Ascending aorta (tissue), 2 donors: ENCODE results near the gene RDH13. TPM values are rescaled to one million over a fixed set of nuclear protein-coding genes. Genes with fewer than 3 reads are reported as not detected.
"Not testable (repeated sequence)": the region's sequence is repeated elsewhere in the genome, so short reads cannot be mapped to it uniquely, and the experiment has no call there.

ENCODE experiments used
- DNase-seq, 2 donors: peaks; one replicate each; pipeline ENCODE4 v3.0.0-alpha.2; 2019; ENCODE audit warnings: low spot score in 2 of 2
- H3K27ac ChIP-seq, 2 donors: fragments of 200-600 bp; sonication (generic); one replicate each; pipeline ENCODE4 v1.5.1; 2016 to 2017; ENCODE audit warnings: mild to moderate bottlenecking in 1 of 2
- H3K27me3 ChIP-seq: fragments of 200-600 bp; sonication (generic); one replicate; pipeline ENCODE4 v1.5.1; 2017
- H3K36me3 ChIP-seq, 2 donors: fragments of 200-600 bp; sonication (generic); one replicate each; pipeline ENCODE4 v1.5.1; 2016
- H3K4me1 ChIP-seq, 2 donors: fragments of 200-600 bp; sonication (generic); one replicate each; pipeline ENCODE4 v1.5.1; 2016 to 2017; ENCODE audit warnings: mild to moderate bottlenecking in 1 of 2
- H3K4me3 ChIP-seq, 2 donors: fragments of 200-600 bp; sonication (generic); one replicate each; pipeline ENCODE4 v1.5.1; 2016 to 2017; ENCODE audit warnings: mild to moderate bottlenecking in 1 of 2
- H3K9me3 ChIP-seq, 2 donors: fragments of 200-600 bp; sonication (generic); one replicate each; pipeline ENCODE4 v1.5.1; 2016
- intact Hi-C: fragments of 100-400 bp; cut with DNase I; formaldehyde crosslinking; loops from one replicate; pipeline ENCODE4 v1.15.1; 2023
- total RNA-seq: library from RNA; depleted of rRNA; stranded (reverse); fragments of >200 nt; gene quantifications from one replicate; pipeline ENCODE4 v1.1.0, GENCODE V29; 2016
- TF ChIP-seq, protein P1 (sequence below), 3 experiments: fragments of 200-600 bp in 2 of 3; fragments of 450-650 bp in 1 of 3; sonication (generic) in 2 of 3; IDR thresholded peaks; one replicate each; pipeline ENCODE4 v1.5.1; 2016 to 2019; ENCODE audit warnings: antibody characterized with exemption in 3 of 3, mild to moderate bottlenecking in 1 of 3, moderate library complexity in 1 of 3

Gene RDH13
- total RNA-seq, 1 donor from 2014 or later, result 12.1 TPM

DNA sequence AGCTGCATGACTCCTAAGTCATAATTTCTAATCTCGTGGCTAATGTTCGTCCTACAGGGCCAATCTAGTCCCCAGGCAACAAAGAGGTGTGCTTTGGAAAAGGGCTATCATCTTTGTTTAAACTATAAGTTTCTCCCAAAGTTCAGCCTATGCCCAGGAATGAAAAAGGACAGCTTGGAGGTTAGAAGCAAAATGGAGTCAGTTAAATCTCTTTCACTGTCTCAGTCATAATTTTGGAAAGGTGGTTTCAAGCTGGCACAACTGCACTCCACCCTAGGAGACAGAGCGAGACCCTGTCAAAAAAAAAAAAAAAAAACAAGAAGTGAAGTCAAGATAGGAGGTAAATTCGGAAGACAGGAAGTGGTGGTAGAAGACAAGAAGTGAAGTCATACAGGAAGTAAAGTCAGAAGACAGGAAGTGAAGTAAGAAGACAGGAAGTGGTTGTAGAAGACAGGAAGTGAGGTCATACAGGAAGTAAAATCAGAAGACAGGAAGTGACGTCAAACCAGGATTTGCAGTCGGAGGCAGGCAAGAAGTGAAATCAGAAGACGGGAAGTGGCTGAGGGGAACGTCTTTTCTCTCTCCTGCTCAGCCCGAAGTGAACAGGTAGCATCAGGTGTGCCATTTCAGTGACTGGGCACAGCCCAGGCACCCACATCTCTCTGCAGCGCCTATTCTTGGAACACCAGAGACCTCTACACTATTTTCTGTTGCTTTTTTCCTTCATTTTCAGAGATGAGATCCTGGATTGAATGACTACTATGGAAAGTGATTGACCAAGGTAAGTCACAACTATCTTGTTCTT lies 57.1 kb downstream of the RDH13 start:
- peak overlapping the region; percentile 33 to 42 for H3K4me3 ChIP-seq

DNA sequence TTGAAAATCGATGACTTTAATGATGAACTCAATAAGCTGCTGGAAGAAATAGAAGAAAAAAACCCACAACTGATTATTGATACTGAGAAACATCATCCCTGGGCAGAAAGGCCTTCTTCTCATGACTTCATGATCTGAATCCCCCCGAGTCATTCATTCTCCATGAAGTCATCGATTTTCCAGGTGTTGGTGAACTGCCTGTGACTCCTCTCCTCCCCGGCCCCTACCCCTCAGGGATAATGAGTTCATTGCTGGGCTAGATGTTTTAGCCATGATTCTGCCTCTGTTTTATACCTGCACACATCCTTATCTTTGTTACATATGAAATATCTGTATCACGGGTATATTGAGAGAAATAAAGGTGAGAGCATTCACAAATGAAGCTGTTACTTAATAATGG lies 62.2 kb downstream of the RDH13 start:
- TF ChIP-seq, protein P1, sequence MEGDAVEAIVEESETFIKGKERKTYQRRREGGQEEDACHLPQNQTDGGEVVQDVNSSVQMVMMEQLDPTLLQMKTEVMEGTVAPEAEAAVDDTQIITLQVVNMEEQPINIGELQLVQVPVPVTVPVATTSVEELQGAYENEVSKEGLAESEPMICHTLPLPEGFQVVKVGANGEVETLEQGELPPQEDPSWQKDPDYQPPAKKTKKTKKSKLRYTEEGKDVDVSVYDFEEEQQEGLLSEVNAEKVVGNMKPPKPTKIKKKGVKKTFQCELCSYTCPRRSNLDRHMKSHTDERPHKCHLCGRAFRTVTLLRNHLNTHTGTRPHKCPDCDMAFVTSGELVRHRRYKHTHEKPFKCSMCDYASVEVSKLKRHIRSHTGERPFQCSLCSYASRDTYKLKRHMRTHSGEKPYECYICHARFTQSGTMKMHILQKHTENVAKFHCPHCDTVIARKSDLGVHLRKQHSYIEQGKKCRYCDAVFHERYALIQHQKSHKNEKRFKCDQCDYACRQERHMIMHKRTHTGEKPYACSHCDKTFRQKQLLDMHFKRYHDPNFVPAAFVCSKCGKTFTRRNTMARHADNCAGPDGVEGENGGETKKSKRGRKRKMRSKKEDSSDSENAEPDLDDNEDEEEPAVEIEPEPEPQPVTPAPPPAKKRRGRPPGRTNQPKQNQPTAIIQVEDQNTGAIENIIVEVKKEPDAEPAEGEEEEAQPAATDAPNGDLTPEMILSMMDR (IDR thresholded peaks at IDR 0.05), result no peak
- no peaks in the 10 kb centered on the region for H3K4me1 ChIP-seq

More for the DNA sequence above, 57.1 kb downstream of the RDH13 start:
- H3K9me3 ChIP-seq, result peaks cover 0 to 7% of the 10 kb centered on the region in 2 donors
- H3K36me3 ChIP-seq, result no peaks in the 10 kb centered on the region
- H3K27me3 ChIP-seq, result no peaks in the 10 kb centered on the region
- TF ChIP-seq, protein P1 (IDR thresholded peaks at IDR 0.05), result no peak
- no peaks in the 10 kb centered on the region for H3K4me1 ChIP-seq
- intact Hi-C loops, result no loop called here
- DNase-seq, result no peak
- H3K27ac ChIP-seq, result no peak overlapping the region

DNA sequence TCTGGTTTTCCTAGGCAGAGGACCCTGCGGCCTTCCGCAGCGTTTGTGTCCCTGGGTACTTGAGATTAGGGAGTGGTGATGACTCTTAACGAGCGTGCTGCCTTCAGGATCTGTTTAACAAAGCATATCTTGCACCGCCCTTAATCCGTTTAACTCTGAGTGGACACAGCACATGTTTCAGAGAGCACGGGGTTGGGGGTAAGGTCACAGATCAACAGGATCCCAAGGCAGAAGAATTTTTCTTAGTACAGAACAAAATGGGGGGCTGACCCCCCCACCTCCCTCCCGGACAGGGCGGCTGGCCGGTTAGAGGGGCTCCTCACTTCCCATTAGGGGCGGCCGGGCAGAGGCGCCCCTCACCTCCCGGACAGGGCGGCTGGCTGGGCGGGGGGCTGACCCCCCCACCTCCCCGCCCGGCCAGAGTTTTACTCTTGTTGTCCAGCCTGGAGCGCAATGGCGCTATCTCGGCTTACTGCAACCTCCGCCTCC lies 64.2 kb downstream of the RDH13 start:
- H3K9me3 ChIP-seq, H3K27ac ChIP-seq, H3K36me3 ChIP-seq, H3K4me3 ChIP-seq, H3K4me1 ChIP-seq, intact Hi-C loops, DNase-seq, H3K27me3 ChIP-seq: not testable (repeated sequence)

More for the DNA sequence above, 62.2 kb downstream of the RDH13 start:
- Histone ChIP-seq H3K4me3 (no peak overlapping the region), H3K9me3 (no peaks in the 10 kb centered on the region), H3K27ac (no peak overlapping the region), H3K36me3 (no peaks in the 10 kb centered on the region), H3K27me3 (no peaks in the 10 kb centered on the region)
- no peak for DNase-seq
- intact Hi-C loops, result no loop called here

DNA sequence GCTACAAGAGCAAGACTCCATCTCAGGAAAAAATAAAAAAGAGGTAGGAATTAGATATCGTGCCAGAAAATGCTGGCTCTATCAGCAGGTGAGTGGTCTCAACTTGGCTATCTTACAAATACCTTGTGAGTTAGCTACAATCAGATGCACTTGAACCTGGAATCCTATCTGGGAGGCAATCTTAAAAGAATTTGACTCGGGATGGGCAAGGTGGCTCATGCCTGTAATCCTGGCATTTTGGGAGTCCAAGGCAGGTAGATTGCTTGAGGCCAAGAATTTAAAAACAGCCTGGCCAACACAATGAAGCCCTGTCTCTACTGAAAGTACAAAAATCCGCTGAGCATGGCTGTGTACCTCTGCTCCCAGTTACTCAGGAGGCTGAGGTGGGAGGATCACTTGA lies 67.4 kb downstream of the RDH13 start:
- no peak for DNase-seq
- Histone ChIP-seq H3K4me3 (no peak overlapping the region), H3K4me1 (no peaks in the 10 kb centered on the region), H3K27me3 (no peaks in the 10 kb centered on the region), H3K9me3 (no peaks in the 10 kb centered on the region), H3K27ac (no peak overlapping the region), H3K36me3 (no peaks in the 10 kb centered on the region)
- TF ChIP-seq, protein P1 (IDR thresholded peaks at IDR 0.05), result no peak
- intact Hi-C loops, result no loop called here

Other genes with a start within 250 kb of the RDH13 start
- gene KIR3DL1, start 246.7 kb downstream of the RDH13 start, total RNA-seq, result not detected
- gene KIR2DS4, start 230.5 kb downstream of the RDH13 start, total RNA-seq, result not detected
- gene KIR3DL2, start 212.7 kb downstream of the RDH13 start, total RNA-seq, result not detected
- not detected for gene FCAR, start 188.9 kb downstream of the RDH13 start, total RNA-seq
- not detected for gene NCR1, start 157.0 kb downstream of the RDH13 start, total RNA-seq
- not detected for gene NLRP7, start 115.6 kb downstream of the RDH13 start, total RNA-seq
- gene NLRP2, start 96.8 kb downstream of the RDH13 start, total RNA-seq, result not detected
- gene GP6, start 24.9 kb downstream of the RDH13 start, total RNA-seq, result not detected
- gene EPS8L1, start 12.7 kb upstream of the RDH13 start, total RNA-seq, result not detected
- 219 TPM for gene PPP1R12C, start 54.5 kb upstream of the RDH13 start, total RNA-seq
- not detected for gene TNNT1, start 86.1 kb upstream of the RDH13 start, total RNA-seq
- gene TNNI3, start 94.6 kb upstream of the RDH13 start, total RNA-seq, result not detected
- gene DNAAF3, start 103.5 kb upstream of the RDH13 start, total RNA-seq, result not detected
- gene SYT5, start 117.1 kb upstream of the RDH13 start, total RNA-seq, result not detected
- gene PTPRH, start 146.4 kb upstream of the RDH13 start, total RNA-seq, result 0.64 TPM
- not detected for gene TMEM86B, start 165.6 kb upstream of the RDH13 start, total RNA-seq
- gene PPP6R1, start 195.9 kb upstream of the RDH13 start, total RNA-seq, result 68.3 TPM
- gene HSPBP1, start 217.0 kb upstream of the RDH13 start, total RNA-seq, result 72.7 TPM
- gene BRSK1, start 220.8 kb upstream of the RDH13 start, total RNA-seq, result 6.5 TPM